ENCODE measurements around the gene RPS6KA1.
"Not testable (repeated sequence)": the region's sequence is repeated elsewhere in the genome, so short reads cannot be mapped to it uniquely, and the experiment has no call there.

RPS6KA1 gene

GRCh38 chr1:26553942-26554682 lies 24.6 kb downstream of the RPS6KA1 start:
- DNase-seq (ENCODE audit: extremely low read depth in 1 of 2, low read depth in 1 of 2), result no peak

- no peak for DNase-seq (ENCODE audit: extremely low read depth in 1 of 2, low read depth in 1 of 2)
Observed at GRCh38 chr1:26554781-26555180, 25.2 kb downstream of the RPS6KA1 start.

GRCh38 chr1:26555550-26555981 lies 26.0 kb downstream of the RPS6KA1 start:
- DNase-seq (ENCODE audit: extremely low read depth in 1 of 2, low read depth in 1 of 2), result no peak

GRCh38 chr1:26556111-26556510 lies 26.6 kb downstream of the RPS6KA1 start:
- no peak for DNase-seq (ENCODE audit: extremely low read depth in 1 of 2, low read depth in 1 of 2)

- DNase-seq (ENCODE audit: extremely low read depth in 1 of 2, low read depth in 1 of 2), result no peak
Observed at GRCh38 chr1:26557008-26557407, 27.4 kb downstream of the RPS6KA1 start.

GRCh38 chr1:26558685-26559048 lies 29.1 kb downstream of the RPS6KA1 start:
- DNase-seq (ENCODE audit: extremely low read depth in 1 of 2, low read depth in 1 of 2), result no peak

GRCh38 chr1:26560403-26560780 lies 30.8 kb downstream of the RPS6KA1 start:
- DNase-seq (ENCODE audit: extremely low read depth in 1 of 2, low read depth in 1 of 2), result no peak

GRCh38 chr1:26570287-26570686 lies 40.7 kb downstream of the RPS6KA1 start:
- no peak for DNase-seq (ENCODE audit: extremely low read depth in 1 of 2, low read depth in 1 of 2)

GRCh38 chr1:26571381-26571780 lies 41.8 kb downstream of the RPS6KA1 start:
- no peak for DNase-seq (ENCODE audit: extremely low read depth in 1 of 2, low read depth in 1 of 2)

GRCh38 chr1:26574018-26574417 lies 44.5 kb downstream of the RPS6KA1 start:
- no peak for DNase-seq (ENCODE audit: extremely low read depth in 1 of 2, low read depth in 1 of 2)

- no peak for DNase-seq (ENCODE audit: extremely low read depth in 1 of 2, low read depth in 1 of 2)
Observed at GRCh38 chr1:26574719-26575251, 45.2 kb downstream of the RPS6KA1 start.

- DNase-seq (ENCODE audit: extremely low read depth in 1 of 2, low read depth in 1 of 2), result no peak
Observed at GRCh38 chr1:26575348-26575747, 45.8 kb downstream of the RPS6KA1 start.

GRCh38 chr1:26578167-26578566 lies 48.6 kb downstream of the RPS6KA1 start:
- no peak for DNase-seq (ENCODE audit: extremely low read depth in 1 of 2, low read depth in 1 of 2)

GRCh38 chr1:26579681-26580111 lies 50.1 kb downstream of the RPS6KA1 start:
- no peak for DNase-seq (ENCODE audit: extremely low read depth in 1 of 2, low read depth in 1 of 2)

- peak in 1 of 2 donors; percentile 44 for DNase-seq (ENCODE audit: extremely low read depth in 1 of 2, low read depth in 1 of 2)
Observed at GRCh38 chr1:26580116-26580515, 50.6 kb downstream of the RPS6KA1 start.

GRCh38 chr1:26581287-26581651 lies 51.7 kb downstream of the RPS6KA1 start:
- no peak for DNase-seq (ENCODE audit: extremely low read depth in 1 of 2, low read depth in 1 of 2)

- DNase-seq (ENCODE audit: extremely low read depth in 1 of 2, low read depth in 1 of 2), result no peak
Observed at GRCh38 chr1:26582053-26582835, 52.7 kb downstream of the RPS6KA1 start.

GRCh38 chr1:26582836-26583460 lies 53.4 kb downstream of the RPS6KA1 start:
- DNase-seq (ENCODE audit: extremely low read depth in 1 of 2, low read depth in 1 of 2), result peak; percentile 66 to 86

- peak in 1 of 2 donors; percentile 60 for DNase-seq (ENCODE audit: extremely low read depth in 1 of 2, low read depth in 1 of 2)
Observed at GRCh38 chr1:26583646-26584485, 54.3 kb downstream of the RPS6KA1 start.

- not testable (repeated sequence) for DNase-seq (ENCODE audit: extremely low read depth in 1 of 2, low read depth in 1 of 2)
Observed at GRCh38 chr1:26584588-26584987, 55.0 kb downstream of the RPS6KA1 start.

- DNase-seq (ENCODE audit: extremely low read depth in 1 of 2, low read depth in 1 of 2), result no peak
Observed at GRCh38 chr1:26585471-26585870, 55.9 kb downstream of the RPS6KA1 start.

All from stimulated activated CD8-positive, alpha-beta memory T cell treated with anti-CD3 and anti-CD28 coated beads, Interleukin-7, amount 100 ng/mL, for 48 hours (primary cell).